ENCODE measurements around the gene AHNAK.

The AHNAK gene

GRCh38 chr11:62479631-62480201 is 66.9 kb downstream of the AHNAK start:
- Histone ChIP-seq H3K4me1 (ENCODE audit: control insufficient read depth, insufficient read depth, low read length) (no peaks in the 10 kb centered on the region), H3K36me3 (ENCODE audit: control insufficient read depth in 2 of 2, insufficient read depth in 1 of 2, low read length in 2 of 2) (no peaks in the 10 kb centered on the region), H3K9me3 (ENCODE audit: control insufficient read depth, insufficient read depth, low read depth, low read length) (no peaks in the 10 kb centered on the region), H3K27ac (ENCODE audit: extremely low read depth, low read depth, low read length) (no peak overlapping the region), H3K4me3 (ENCODE audit: low read depth, low read length) (no peak overlapping the region)
- ChIA-PET POLR2A (no interaction called here), CTCF (interaction anchor here (0.6 to 1.5 kb wide), 2 partner anchors 55 to 114 kb away, joined by 3 to 9 read pairs; no protein-coding TSS in a partner anchor)
- TF ChIP-seq KLF17 (tag by site-specific recombination; IDR thresholded peaks at IDR 0.05): no peak
- no peak for TF ChIP-seq ZNF658 (tag by site-specific recombination; IDR thresholded peaks at IDR 0.05)
- no peak for TF ChIP-seq MEIS1 (CRISPR knock-in tag; IDR thresholded peaks at IDR 0.05; ENCODE audit: borderline replicate concordance)
- no peak for TF ChIP-seq PRDM2 (tag by site-specific recombination; IDR thresholded peaks at IDR 0.05; ENCODE audit: borderline replicate concordance)
- no peak for TF ChIP-seq ZEB2 (tag by site-specific recombination; IDR thresholded peaks at IDR 0.05)
- TF ChIP-seq, protein P1, sequence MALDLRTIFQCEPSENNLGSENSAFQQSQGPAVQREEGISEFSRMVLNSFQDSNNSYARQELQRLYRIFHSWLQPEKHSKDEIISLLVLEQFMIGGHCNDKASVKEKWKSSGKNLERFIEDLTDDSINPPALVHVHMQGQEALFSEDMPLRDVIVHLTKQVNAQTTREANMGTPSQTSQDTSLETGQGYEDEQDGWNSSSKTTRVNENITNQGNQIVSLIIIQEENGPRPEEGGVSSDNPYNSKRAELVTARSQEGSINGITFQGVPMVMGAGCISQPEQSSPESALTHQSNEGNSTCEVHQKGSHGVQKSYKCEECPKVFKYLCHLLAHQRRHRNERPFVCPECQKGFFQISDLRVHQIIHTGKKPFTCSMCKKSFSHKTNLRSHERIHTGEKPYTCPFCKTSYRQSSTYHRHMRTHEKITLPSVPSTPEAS (tag by site-specific recombination; IDR thresholded peaks at IDR 0.05): no peak
- no peak for TF ChIP-seq ZNF23 (tag by site-specific recombination; IDR thresholded peaks at IDR 0.05; ENCODE audit: borderline replicate concordance)
- no peak for TF ChIP-seq ZNF555 (tag by site-specific recombination; conservative IDR thresholded peaks at IDR 0.05)
- TF ChIP-seq, protein P2, sequence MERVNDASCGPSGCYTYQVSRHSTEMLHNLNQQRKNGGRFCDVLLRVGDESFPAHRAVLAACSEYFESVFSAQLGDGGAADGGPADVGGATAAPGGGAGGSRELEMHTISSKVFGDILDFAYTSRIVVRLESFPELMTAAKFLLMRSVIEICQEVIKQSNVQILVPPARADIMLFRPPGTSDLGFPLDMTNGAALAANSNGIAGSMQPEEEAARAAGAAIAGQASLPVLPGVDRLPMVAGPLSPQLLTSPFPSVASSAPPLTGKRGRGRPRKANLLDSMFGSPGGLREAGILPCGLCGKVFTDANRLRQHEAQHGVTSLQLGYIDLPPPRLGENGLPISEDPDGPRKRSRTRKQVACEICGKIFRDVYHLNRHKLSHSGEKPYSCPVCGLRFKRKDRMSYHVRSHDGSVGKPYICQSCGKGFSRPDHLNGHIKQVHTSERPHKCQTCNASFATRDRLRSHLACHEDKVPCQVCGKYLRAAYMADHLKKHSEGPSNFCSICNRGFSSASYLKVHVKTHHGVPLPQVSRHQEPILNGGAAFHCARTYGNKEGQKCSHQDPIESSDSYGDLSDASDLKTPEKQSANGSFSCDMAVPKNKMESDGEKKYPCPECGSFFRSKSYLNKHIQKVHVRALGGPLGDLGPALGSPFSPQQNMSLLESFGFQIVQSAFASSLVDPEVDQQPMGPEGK (tag by site-specific recombination; IDR thresholded peaks at IDR 0.05): no peak

DNA sequence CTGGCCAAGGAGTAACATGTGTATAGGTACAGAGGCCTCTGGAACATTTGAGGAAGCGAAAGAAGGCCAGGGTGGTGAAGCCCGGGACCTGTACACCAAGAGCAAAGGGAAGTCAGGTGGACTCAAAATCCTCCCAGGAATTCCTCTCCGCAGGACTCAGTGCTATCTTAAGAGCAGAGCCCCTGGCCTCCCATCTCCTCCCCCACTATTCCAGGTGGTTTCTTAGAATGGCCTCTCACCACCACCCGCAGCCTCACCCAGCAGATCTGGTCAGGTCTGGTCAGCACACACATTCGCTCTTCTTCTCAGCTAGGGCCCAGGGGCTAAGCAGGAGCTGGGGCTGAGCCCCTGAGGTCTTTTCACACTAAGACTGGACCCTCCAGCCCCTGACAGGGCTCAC is 68.7 kb downstream of the AHNAK start:
- TF ChIP-seq FEZF1 (tag by site-specific recombination; IDR thresholded peaks at IDR 0.05) (no peak), ZNF146 (tag by site-specific recombination; IDR thresholded peaks at IDR 0.05) (no peak), EGR2 (tag by site-specific recombination; IDR thresholded peaks at IDR 0.05; ENCODE audit: low read depth) (no peak), ZXDB (tag by site-specific recombination; IDR thresholded peaks at IDR 0.05) (no peak), SP3 (tag by site-specific recombination; IDR thresholded peaks at IDR 0.05) (no peak), ZNF19 (tag by site-specific recombination; IDR thresholded peaks at IDR 0.05; ENCODE audit: low read depth) (no peak), ZNF16 (tag by site-specific recombination; IDR thresholded peaks at IDR 0.05; ENCODE audit: low read depth) (no peak), ZNF140 (tag by site-specific recombination; IDR thresholded peaks at IDR 0.05) (no peak), ATF2 (tag by site-specific recombination; IDR thresholded peaks at IDR 0.05; ENCODE audit: low read depth) (no peak)
- no peak overlapping the region for H3K27ac ChIP-seq (ENCODE audit: extremely low read depth, low read depth, low read length)
- no peaks in the 10 kb centered on the region for H3K4me1 ChIP-seq (ENCODE audit: control insufficient read depth, insufficient read depth, low read length)
- POLR2A ChIA-PET: no interaction called here
- H3K9me3 ChIP-seq (ENCODE audit: control insufficient read depth, insufficient read depth, low read depth, low read length): no peaks in the 10 kb centered on the region
- CTCF ChIA-PET: no interaction called here
- H3K36me3 ChIP-seq (ENCODE audit: control insufficient read depth in 2 of 2, insufficient read depth in 1 of 2, low read length in 2 of 2): no peaks in the 10 kb centered on the region
- no peak overlapping the region for H3K4me3 ChIP-seq (ENCODE audit: low read depth, low read length)

All from HEK293 (cell line).